K562 (cell line): ENCODE data around the gene SPINK2. TPM values are rescaled to one million over a fixed set of nuclear protein-coding genes. Genes with fewer than 3 reads are reported as not detected.

Experiments
- ATAC-seq: fragments of 200-7000 bp; cut with Tn5 transposase; 3 replicates; pipeline ENCODE4 v1.9.1; 2020; ENCODE audit warnings: moderate library complexity
- BruUV-seq: library from RNA; stranded (reverse); fragments of 400-500 nt; replicated peaks from 2 replicates; lab custom pipeline; 2021; lab: Mats Ljungman, UMichigan
- CTCF ChIA-PET: fragments of 300-600 bp; formaldehyde crosslinking; extraction: SDS; loops from one replicate; lab custom pipeline; 2021; ENCODE audit warnings: low intra/inter-chr PET ratio; lab: Yijun Ruan, JAX
- POLR2A ChIA-PET: fragments of 300-600, 350-650 bp; sonication (Branson Sonifier 250); formaldehyde crosslinking; extraction: SDS; loops from one replicate; lab custom pipeline; 2021; ENCODE audit warnings: antibody characterized with exemption, inconsistent platforms; lab: Yijun Ruan, JAX
- DNase-seq, 4 experiments: peaks; one replicate each; pipeline versions ENCODE4 v3.0.0 to v3.0.0-alpha.2; 2011 to 2018; ENCODE audit warnings: low spot score in 3 of 4, mixed read lengths in 3 of 4; ENCODE audit errors: extremely low read depth in 1 of 4
- FAIRE-seq: peaks from 2 replicates; lab custom pipeline; 2011; peaks lifted over from hg19 to GRCh38; lab: Jason Lieb, UNC
- H2AFZ ChIP-seq: 2 replicates; pipeline ENCODE4 v1.6.0; 2011; ENCODE audit warnings: low read depth, low read length, control low read depth, inconsistent platforms
- H3K27ac ChIP-seq: fragments of 200-600 bp; 3 replicates; pipeline ENCODE4 v1.8.0; 2011; ENCODE audit warnings: low read depth, mild to moderate bottlenecking, control low read depth, inconsistent platforms, low read length, moderate library complexity, mixed read lengths; ENCODE audit errors: extremely low read depth
- H3K27me3 ChIP-seq, 2 experiments: fragments of 300-600 bp in 1 of 2; 2 replicates in 1 of 2; 3 replicates in 1 of 2; pipeline versions ENCODE4 v1.6.0 to v1.8.0; 2011; ENCODE audit warnings: inconsistent platforms in 2 of 2, low read length in 2 of 2, mild to moderate bottlenecking in 1 of 2, mixed read lengths in 1 of 2, moderate library complexity in 1 of 2; ENCODE audit not compliant: control insufficient read depth in 2 of 2, insufficient read depth in 2 of 2
- H3K36me3 ChIP-seq: fragments of 300-600 bp; 3 replicates; pipeline ENCODE4 v1.8.0; 2011; ENCODE audit warnings: mild to moderate bottlenecking, low read length, inconsistent platforms; ENCODE audit not compliant: control insufficient read depth, insufficient read depth
- H3K4me1 ChIP-seq, 2 experiments: fragments of 200-600 bp in 1 of 2; replicated peaks in 1 of 2; 2 replicates in 1 of 2; 3 replicates in 1 of 2; pipeline versions ENCODE4 v1.5.1 to v1.8.0; 2011; ENCODE audit warnings: inconsistent platforms in 2 of 2, low read length in 2 of 2, mild to moderate bottlenecking in 1 of 2, mixed read lengths in 1 of 2, moderate library complexity in 1 of 2; ENCODE audit not compliant: control insufficient read depth in 2 of 2, insufficient read depth in 2 of 2
- H3K4me2 ChIP-seq: 2 replicates; pipeline ENCODE4 v1.6.1; 2011; ENCODE audit warnings: low read length, control low read depth, inconsistent platforms, mixed read lengths; ENCODE audit not compliant: insufficient read depth
- H3K4me3 ChIP-seq: fragments of 200-600 bp; sonication (generic), shearing (Covaris generic); 2 replicates; pipeline ENCODE4 v1.5.1; 2016; ENCODE audit warnings: control low read depth, inconsistent platforms
- H3K79me2 ChIP-seq: fragments of 200-600 bp; 3 replicates; pipeline ENCODE4 v1.8.0; 2011; ENCODE audit warnings: low read length, inconsistent platforms; ENCODE audit not compliant: control insufficient read depth, insufficient read depth
- H3K9ac ChIP-seq, 2 experiments: 2 replicates each; pipeline versions ENCODE4 v1.6.0 to v1.6.1; 2011; ENCODE audit warnings: low read depth in 2 of 2, low read length in 2 of 2, control low read depth in 1 of 2, inconsistent platforms in 1 of 2, mild to moderate bottlenecking in 1 of 2, mixed read lengths in 1 of 2; ENCODE audit not compliant: insufficient read depth in 1 of 2
- H3K9me1 ChIP-seq: one replicate; pipeline ENCODE4 v1.6.0; 2011; ENCODE audit warnings: inconsistent platforms, mild to moderate bottlenecking, low read length, moderate library complexity; ENCODE audit not compliant: control insufficient read depth, insufficient read depth
- H3K9me3 ChIP-seq: replicated peaks from 2 replicates; pipeline ENCODE4 v1.5.1; 2011; ENCODE audit warnings: low read depth, low read length, inconsistent platforms; ENCODE audit not compliant: control insufficient read depth, insufficient read depth
- H4K20me1 ChIP-seq: replicated peaks from 2 replicates; pipeline ENCODE4 v1.6.1; 2011; ENCODE audit warnings: low read length, inconsistent platforms, mixed read lengths; ENCODE audit not compliant: control insufficient read depth, insufficient read depth
- BDP1 ChIP-seq: IDR thresholded peaks from 3 replicates; pipeline ENCODE4 v1.6.1; 2011; ENCODE audit not compliant: insufficient read length, insufficient read depth
- ELF1 ChIP-seq: fragments of 200-800 bp; sonication (Bioruptor generic); IDR thresholded peaks from 2 replicates; pipeline ENCODE4 v1.6.1; 2016; ENCODE audit warnings: missing genetic modification characterization, missing compliant biosample characterization
- ELF4 ChIP-seq: fragments of 450-650 bp; formaldehyde crosslinking; IDR thresholded peaks from 2 replicates; pipeline ENCODE4 v1.4.0; 2022; ENCODE audit warnings: missing genetic modification characterization
- ETV5 ChIP-seq: sonication (generic); formaldehyde crosslinking; IDR thresholded peaks from 2 replicates; pipeline ENCODE4 v1.4.0; 2020; ENCODE audit warnings: low read depth, mild to moderate bottlenecking, missing genetic modification reagents
- FOXK2 ChIP-seq, 2 experiments: fragments of 450-650 bp; IDR thresholded peaks in 1 of 2; conservative IDR thresholded peaks in 1 of 2; 2 replicates each; pipeline ENCODE4 v1.6.1; 2016; ENCODE audit warnings: low read depth in 2 of 2, mild to moderate bottlenecking in 1 of 2
- MITF ChIP-seq: IDR thresholded peaks from 2 replicates; pipeline ENCODE4 v1.6.1; 2014; ENCODE audit warnings: antibody characterized with exemption
- NEUROD1 ChIP-seq: fragments of 150-350 bp; IDR thresholded peaks from 2 replicates; pipeline ENCODE4 v1.6.1; 2014; ENCODE audit warnings: borderline replicate concordance, low read length, low read depth; ENCODE audit not compliant: partially characterized antibody
- NFE2L1 ChIP-seq: fragments of 450-650 bp; IDR thresholded peaks from 2 replicates; pipeline ENCODE4 v1.6.1; 2016; ENCODE audit warnings: missing genetic modification characterization, low read depth, mild to moderate bottlenecking, missing compliant biosample characterization, moderate library complexity, borderline replicate concordance
- PREB ChIP-seq: sonication (generic); formaldehyde crosslinking; IDR thresholded peaks from 2 replicates; pipeline ENCODE4 v1.8.1; 2023; ENCODE audit warnings: mild to moderate bottlenecking, missing genetic modification reagents
- SIX5 ChIP-seq, 2 experiments: IDR thresholded peaks; 2 replicates each; pipeline ENCODE4 v1.6.1; 2011; ENCODE audit warnings: low read length in 2 of 2, borderline replicate concordance in 1 of 2, low read depth in 1 of 2, mild to moderate bottlenecking in 1 of 2, moderate library complexity in 1 of 2; ENCODE audit not compliant: insufficient read depth in 1 of 2
- SREBF2 ChIP-seq: sonication (generic); formaldehyde crosslinking; IDR thresholded peaks from 2 replicates; pipeline ENCODE4 v1.4.0; 2020; ENCODE audit warnings: mild to moderate bottlenecking, missing genetic modification reagents
- TBL1XR1 ChIP-seq, 2 experiments: IDR thresholded peaks; 2 replicates each; pipeline ENCODE4 v1.6.1; 2012; ENCODE audit warnings: improper control_type of control experiment in 2 of 2, low read length in 2 of 2, mild to moderate bottlenecking in 1 of 2
- THRA ChIP-seq: fragments of 450-650 bp; IDR thresholded peaks from 2 replicates; pipeline ENCODE4 v1.6.1; 2017; ENCODE audit warnings: mild to moderate bottlenecking, moderate library complexity
- ZKSCAN8 ChIP-seq: fragments of 200-800 bp; sonication (Bioruptor generic); IDR thresholded peaks from 2 replicates; pipeline ENCODE4 v1.6.1; 2016; ENCODE audit warnings: missing genetic modification characterization, missing compliant biosample characterization
- ZNF175 ChIP-seq: fragments of 200-800 bp; sonication (Bioruptor generic); IDR thresholded peaks from 2 replicates; pipeline ENCODE4 v1.6.1; 2016; ENCODE audit warnings: low read depth, mild to moderate bottlenecking, missing genetic modification characterization, missing compliant biosample characterization
- ZNF24 ChIP-seq: fragments of 450-650 bp; IDR thresholded peaks from 2 replicates; pipeline ENCODE4 v1.6.1; 2016
- ZNF75A ChIP-seq: fragments of 450-650 bp; formaldehyde crosslinking; IDR thresholded peaks from 2 replicates; pipeline ENCODE4 v1.4.0; 2020; ENCODE audit warnings: mild to moderate bottlenecking
- WGBS: fragments of 100-300 bp; shearing (Covaris generic); methylation state at CpG from one replicate; pipeline ENCODE4 v1.1.6; 2016; ENCODE audit warnings: low coverage, mixed read lengths; ENCODE audit not compliant: insufficient coverage; ENCODE audit errors: missing lambda C conversion rate; 5-methylcytosine and 5-hydroxymethylcytosine counted together
- in situ Hi-C: fragments of 300-500 bp; cut with MboI; formaldehyde crosslinking; loops from 4 replicates; pipeline ENCODE4 v1.15.0; 2018; ENCODE audit warnings: inconsistent platforms, mixed read lengths
- intact Hi-C: fragments of 100-400 bp; cut with micrococcal nuclease; formaldehyde crosslinking; loops from 2 replicates; pipeline ENCODE4 v1.14.2; 2022
- polyA plus RNA-seq, 8 experiments: library from polyadenylated mRNA; depleted of rRNA in 4 of 8; stranded (reverse) in 5 of 8; unstranded in 3 of 8; fragments of >200 nt; fragmentation: Nextera tagmentation in 2 of 8; fragmentation: Illumina TruSeq in 1 of 8; extraction: Ambion mirVana in 2 of 8; extraction: Trizol in 1 of 8; gene quantifications; 2 replicates each; pipeline versions ENCODE4 v1.2.1 to v1.2.3, GENCODE V29; 2011 to 2014; ENCODE audit warnings: inconsistent platforms in 1 of 8, missing spikeins in 1 of 8
- total RNA-seq, 7 experiments: library from RNA; depleted of rRNA in 6 of 7; stranded (reverse); fragments of >200 nt in 6 of 7; fragmentation: Illumina TruSeq in 2 of 7; extraction: Trizol in 2 of 7; gene quantifications; 2 replicates each; pipeline versions ENCODE4 v1.2.1 to v1.2.3, GENCODE V29; 2011 to 2021; ENCODE audit warnings: low replicate concordance in 1 of 7

SPINK2 gene
- total and polyA plus RNA-seq, 9 of the 15 experiments (the other 6 are each of a cell fraction or from before 2014, with no cell fraction given) = not detected

- TF ChIP-seq PREB (CRISPR knock-in tag) (no peak), ELF4 (CRISPR knock-in tag) (no peak)
Observed at GRCh38 chr4:56767567-56767966, 53.9 kb downstream of the SPINK2 start (continued).

GRCh38 chr4:56764775-56765174 lies 56.7 kb downstream of the SPINK2 start:
- Histone ChIP-seq H3K79me2 (no peaks in the 10 kb centered on the region), H3K9me3 (no peaks in the 10 kb centered on the region), H3K27me3 (peaks cover 11 to 29% of the 10 kb centered on the region in 2 experiments; a peak in 3 of 5 replicates), H3K27ac (no peak overlapping the region), H3K4me2 (no peak overlapping the region), H2AFZ (no peak overlapping the region), H4K20me1 (no peaks in the 10 kb centered on the region), H3K36me3 (no peaks in the 10 kb centered on the region), H3K4me1 (no peaks in the 10 kb centered on the region), H3K9ac (no peak overlapping the region), H3K9me1 (no peaks in the 10 kb centered on the region), H3K4me3 (no peak overlapping the region)
- CTCF ChIA-PET = no interaction called here
- ATAC-seq (no peak), FAIRE-seq (no peak), DNase-seq (no peak)
- intact Hi-C loops (no loop called here), in situ Hi-C loops (no loop called here)
- POLR2A ChIA-PET = interaction anchor here (0.7 kb wide), 1 partner anchor 14 kb away, joined by 3 read pairs; no protein-coding TSS in a partner anchor
- 3% methylated on average over 5 of the region's 5 CpGs for WGBS
- BruUV-seq = no TSS peak
- TF ChIP-seq ETV5 (CRISPR knock-in tag) = no peak
- no peak for TF ChIP-seq NEUROD1
- TF ChIP-seq SREBF2 (CRISPR knock-in tag) = no peak
- no peak for TF ChIP-seq BDP1
- no peak for TF ChIP-seq FOXK2 (conservative IDR thresholded peaks at IDR 0.05 in 1 of 2, IDR thresholded peaks at IDR 0.05 in 1 of 2; ENCODE audit: low read depth in 2 of 2)
- TF ChIP-seq THRA = no peak
- no peak for TF ChIP-seq MITF
- TF ChIP-seq ZKSCAN8 (CRISPR knock-in tag) = no peak
- TF ChIP-seq TBL1XR1 (IDR thresholded peaks at IDR 0.05; ENCODE audit: low read length in 2 of 2) = no peak
- no peak for TF ChIP-seq ZNF24
- no peak for TF ChIP-seq ELF1 (tag)
- TF ChIP-seq NFE2L1 (tag) = no peak
- TF ChIP-seq ZNF75A = no peak
- TF ChIP-seq ZNF175 (CRISPR knock-in tag) = no peak
- no peak for TF ChIP-seq SIX5 (IDR thresholded peaks at IDR 0.05; ENCODE audit: borderline replicate concordance in 1 of 2, insufficient read depth in 1 of 2, low read depth in 1 of 2, low read length in 2 of 2)
